ENCODE results near the gene NUP153. TPM values are rescaled to one million over a fixed set of nuclear protein-coding genes. Genes with fewer than 3 reads are reported as not detected.
"Not testable (repeated sequence)": the region's sequence is repeated elsewhere in the genome, so short reads cannot be mapped to it uniquely, and the experiment has no call there.

NUP153 gene
- total and polyA plus RNA-seq, 4 donors = 6.2 to 50.2 (median 21.9) TPM

DNA sequence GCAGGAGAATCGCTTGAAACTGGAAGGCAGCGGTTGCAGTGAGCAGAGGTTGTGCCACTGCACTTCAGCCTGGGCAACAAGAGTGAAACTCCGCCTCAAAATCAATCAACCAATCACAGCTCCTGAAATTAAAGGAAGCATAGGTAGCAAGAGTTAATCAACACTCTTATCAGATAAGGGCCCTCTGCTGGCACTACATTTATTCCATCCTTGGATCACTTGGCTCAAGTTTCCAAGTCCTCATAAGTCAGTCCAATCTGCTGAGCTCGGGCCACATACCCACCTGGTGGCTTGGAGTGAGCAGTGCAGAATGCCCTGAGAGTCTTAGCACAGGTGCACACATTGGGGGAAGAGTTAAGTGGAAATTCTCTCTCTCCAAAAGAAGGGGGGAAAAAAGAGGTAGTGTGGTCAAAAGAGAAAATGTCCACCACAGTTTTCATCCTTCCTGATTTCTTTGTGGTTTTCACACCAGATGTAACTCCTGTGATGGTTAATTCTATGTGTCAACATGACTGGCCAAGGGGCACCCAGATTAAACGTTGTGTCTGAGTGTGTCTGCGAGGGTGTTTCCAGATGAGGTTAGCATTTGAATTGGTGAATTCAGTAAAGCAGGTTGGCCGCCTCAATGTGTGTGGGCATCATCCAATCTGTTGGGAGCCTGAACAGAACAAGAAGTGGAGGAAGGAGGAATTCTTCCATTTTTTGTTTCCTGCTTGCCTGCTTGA, 120.8 kb downstream of the NUP153 start:
- no peak overlapping the region for H3K9ac ChIP-seq (ENCODE audit: insufficient read depth in 1 of 2, low read length in 2 of 2)
- TF ChIP-seq CTCF (IDR thresholded peaks at IDR 0.05; ENCODE audit: control extremely low read depth, extremely low read depth) = no peak
- H3K36me3 ChIP-seq (ENCODE audit: control insufficient read depth in 4 of 4, insufficient read depth in 4 of 4, low read length in 4 of 4) = no peaks in the 10 kb centered on the region
- no peaks in the 10 kb centered on the region for H3K9me3 ChIP-seq (ENCODE audit: control insufficient read depth in 4 of 4, insufficient read depth in 3 of 4, low read length in 3 of 4)
- H3K27me3 ChIP-seq (ENCODE audit: control insufficient read depth in 3 of 3, insufficient read depth in 3 of 3, low read length in 2 of 3) = no peaks in the 10 kb centered on the region
- 58 to 66% methylated on average over 7 of the region's 7 CpGs for WGBS, 2 donors
- ATAC-seq (ENCODE audit: insufficient read depth, low FRiP score) = peak; percentile 27
- H3K27ac ChIP-seq (ENCODE audit: low read depth in 1 of 2, low read length in 1 of 2) = no peak overlapping the region
- H3K4me3 ChIP-seq = no peak overlapping the region
- H3K4me1 ChIP-seq (ENCODE audit: control insufficient read depth in 5 of 5, insufficient read depth in 5 of 5, low read length in 5 of 5) = peaks cover 0 to 8% (median 3%) of the 10 kb centered on the region in 5 donors
- DNase-seq = peak in 1 of 3 donors; percentile 22

- H3K4me3 ChIP-seq = no peak overlapping the region
- H3K27me3 ChIP-seq (ENCODE audit: control insufficient read depth in 3 of 3, insufficient read depth in 3 of 3, low read length in 2 of 3) = no peaks in the 10 kb centered on the region
- H3K27ac ChIP-seq (ENCODE audit: low read depth in 1 of 2, low read length in 1 of 2) = peak overlapping the region in 1 of 2 donors; percentile 76
- WGBS, 2 donors = 8 to 14% methylated on average over 7 of the region's 7 CpGs
- DNase-seq (peak; percentile 46 to 92 (median 92)), ATAC-seq (ENCODE audit: insufficient read depth, low FRiP score) (peak; percentile 49)
- no peaks in the 10 kb centered on the region for H3K9me3 ChIP-seq (ENCODE audit: control insufficient read depth in 4 of 4, insufficient read depth in 3 of 4, low read length in 3 of 4)
- H3K36me3 ChIP-seq (ENCODE audit: control insufficient read depth in 4 of 4, insufficient read depth in 4 of 4, low read length in 4 of 4) = no peaks in the 10 kb centered on the region
- H3K4me1 ChIP-seq (ENCODE audit: control insufficient read depth in 5 of 5, insufficient read depth in 5 of 5, low read length in 5 of 5) = peaks cover 0 to 8% (median 3%) of the 10 kb centered on the region in 5 donors
- H3K9ac ChIP-seq (ENCODE audit: insufficient read depth in 1 of 2, low read length in 2 of 2) = no peak overlapping the region
- TF ChIP-seq CTCF (IDR thresholded peaks at IDR 0.05; ENCODE audit: control extremely low read depth, extremely low read depth) = peak; percentile 44
Observed at GRCh38 chr6:17584241-17584803, 122.4 kb downstream of the NUP153 start.

GRCh38 chr6:17583811-17584210, 122.9 kb downstream of the NUP153 start:
- Histone ChIP-seq H3K9me3 (ENCODE audit: control insufficient read depth in 4 of 4, insufficient read depth in 3 of 4, low read length in 3 of 4) (no peaks in the 10 kb centered on the region), H3K4me3 (no peak overlapping the region), H3K9ac (ENCODE audit: insufficient read depth in 1 of 2, low read length in 2 of 2) (no peak overlapping the region), H3K36me3 (ENCODE audit: control insufficient read depth in 4 of 4, insufficient read depth in 4 of 4, low read length in 4 of 4) (no peaks in the 10 kb centered on the region), H3K4me1 (ENCODE audit: control insufficient read depth in 5 of 5, insufficient read depth in 5 of 5, low read length in 5 of 5) (peaks cover 0 to 8% (median 3%) of the 10 kb centered on the region in 5 donors), H3K27me3 (ENCODE audit: control insufficient read depth in 3 of 3, insufficient read depth in 3 of 3, low read length in 2 of 3) (no peaks in the 10 kb centered on the region), H3K27ac (ENCODE audit: low read depth in 1 of 2, low read length in 1 of 2) (peak overlapping the region; percentile 1 to 76)
- DNase-seq (peak in 2 of 3 donors; percentile 47 to 79), ATAC-seq (ENCODE audit: insufficient read depth, low FRiP score) (no peak)
- TF ChIP-seq CTCF (IDR thresholded peaks at IDR 0.05; ENCODE audit: control extremely low read depth, extremely low read depth) = no peak
- WGBS, 2 donors = 17 to 27% methylated on average over 5 of the region's 5 CpGs

DNA sequence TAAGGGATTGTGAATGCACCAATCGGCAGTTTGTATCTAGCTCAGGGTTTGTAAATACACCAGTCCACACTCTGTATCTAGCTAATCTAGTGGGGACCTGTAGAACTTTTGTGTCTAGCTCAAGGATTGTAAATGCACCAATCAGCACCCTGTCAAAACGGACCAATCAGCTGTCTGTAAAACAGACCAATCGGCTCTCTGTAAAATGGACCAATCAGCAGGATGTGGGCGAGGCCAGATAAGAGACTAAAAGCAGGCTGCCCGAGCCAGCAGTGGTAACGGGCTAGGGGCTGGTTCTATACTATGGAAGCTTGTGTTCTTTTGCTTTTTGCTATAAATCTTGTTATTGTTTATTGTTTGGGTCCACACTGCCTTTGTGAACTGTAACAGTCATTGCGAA, 125.4 kb downstream of the NUP153 start:
- not testable (repeated sequence) for H3K4me1 ChIP-seq (ENCODE audit: control insufficient read depth in 5 of 5, insufficient read depth in 5 of 5, low read length in 5 of 5); H3K9me3 ChIP-seq (ENCODE audit: control insufficient read depth in 4 of 4, insufficient read depth in 3 of 4, low read length in 3 of 4); DNase-seq; H3K9ac ChIP-seq (ENCODE audit: insufficient read depth in 1 of 2, low read length in 2 of 2); H3K27ac ChIP-seq (ENCODE audit: low read depth in 1 of 2, low read length in 1 of 2); H3K36me3 ChIP-seq (ENCODE audit: control insufficient read depth in 4 of 4, insufficient read depth in 4 of 4, low read length in 4 of 4); H3K27me3 ChIP-seq (ENCODE audit: control insufficient read depth in 3 of 3, insufficient read depth in 3 of 3, low read length in 2 of 3); H3K4me3 ChIP-seq; ATAC-seq (ENCODE audit: insufficient read depth, low FRiP score)
- WGBS, 2 donors = 97% methylated on average over 7 of the region's 7 CpGs

All from lung (tissue), 12 donors.